HepG2 (cell line): ENCODE data around the gene TMEM41A. TPM values are rescaled to one million over a fixed set of nuclear protein-coding genes. Genes with fewer than 3 reads are reported as not detected.
A peak's percentile ranks its signal among the peaks of the same experiment; 100 is the strongest.

ENCODE experiments used
- AKNA ChIP-seq: sonication (generic); formaldehyde crosslinking; IDR thresholded peaks from 2 replicates; pipeline ENCODE4 v1.4.0; 2020; ENCODE audit warnings: missing genetic modification reagents, borderline replicate concordance
- CENPT ChIP-seq: sonication (generic); formaldehyde crosslinking; IDR thresholded peaks from 2 replicates; pipeline ENCODE4 v1.8.0; 2022; ENCODE audit warnings: low read depth, mild to moderate bottlenecking, moderate library complexity, missing genetic modification reagents
- CENPX ChIP-seq: sonication (generic); formaldehyde crosslinking; IDR thresholded peaks from 2 replicates; pipeline ENCODE4 v1.9.0; 2021; ENCODE audit warnings: mild to moderate bottlenecking, missing genetic modification reagents, moderate library complexity
- KAT2B ChIP-seq: fragments of 150-350 bp; IDR thresholded peaks from 2 replicates; pipeline ENCODE4 v1.6.1; 2014; ENCODE audit warnings: low read depth, low read length, borderline replicate concordance
- KMT2A ChIP-seq: sonication (generic); formaldehyde crosslinking; IDR thresholded peaks from 2 replicates; pipeline ENCODE4 v1.4.0; 2020; ENCODE audit warnings: missing genetic modification reagents
- MNT ChIP-seq: fragments of 450-650 bp; IDR thresholded peaks from 2 replicates; pipeline ENCODE4 v1.6.1; 2016
- MTA3 ChIP-seq: sonication (generic); formaldehyde crosslinking; IDR thresholded peaks from 2 replicates; pipeline ENCODE4 v1.4.0; 2020; ENCODE audit warnings: missing genetic modification reagents
- NCOA2 ChIP-seq: sonication (generic); formaldehyde crosslinking; IDR thresholded peaks from 2 replicates; pipeline ENCODE4 v1.8.0; 2022; ENCODE audit warnings: inconsistent platforms
- NR2F6 ChIP-seq, 2 experiments: IDR thresholded peaks; 2 replicates each; pipeline ENCODE4 v1.6.1; 2016; ENCODE audit warnings: antibody characterized with exemption in 1 of 2, mild to moderate bottlenecking in 1 of 2
- PHF8 ChIP-seq: sonication (generic); formaldehyde crosslinking; IDR thresholded peaks from 2 replicates; pipeline ENCODE4 v1.5.0; 2020; ENCODE audit warnings: missing genetic modification reagents
- SMAD1 ChIP-seq: sonication (generic); formaldehyde crosslinking; IDR thresholded peaks from 2 replicates; pipeline ENCODE4 v1.4.0; 2020; ENCODE audit warnings: missing genetic modification reagents, low read depth, mild to moderate bottlenecking, borderline replicate concordance
- STAT6 ChIP-seq: sonication (generic); formaldehyde crosslinking; IDR thresholded peaks from 2 replicates; pipeline ENCODE4 v1.4.0; 2020; ENCODE audit warnings: missing genetic modification reagents, mild to moderate bottlenecking, borderline replicate concordance
- ZNF549 ChIP-seq: sonication (generic); formaldehyde crosslinking; IDR thresholded peaks from 2 replicates; pipeline ENCODE4 v1.5.0; 2020; ENCODE audit warnings: missing genetic modification reagents
- ZNF577 ChIP-seq: sonication (generic); formaldehyde crosslinking; IDR thresholded peaks from 2 replicates; pipeline ENCODE4 v1.4.0; 2020; ENCODE audit warnings: mild to moderate bottlenecking, low read depth, missing genetic modification reagents, borderline replicate concordance
- polyA plus RNA-seq, 8 experiments: library from polyadenylated mRNA; depleted of rRNA in 3 of 8; stranded (reverse) in 7 of 8; unstranded in 1 of 8; fragments of >200 nt; fragmentation: Illumina TruSeq in 4 of 8; extraction: Trizol in 4 of 8; gene quantifications; 2 replicates each; pipeline versions ENCODE4 v1.2.1 to v1.2.3, GENCODE V29; 2011 to 2016; ENCODE audit warnings: low read depth in 4 of 8, missing spikeins in 1 of 8, mixed read lengths in 1 of 8; ENCODE audit not compliant: insufficient read depth in 1 of 8
- total RNA-seq, 5 experiments: library from RNA; depleted of rRNA; stranded (reverse); fragments of >200 nt; fragmentation: Illumina TruSeq; extraction: Trizol; gene quantifications; 2 replicates each; pipeline ENCODE4 v1.2.3, GENCODE V29; 2016; ENCODE audit warnings: low read depth in 1 of 5
- TF ChIP-seq, protein P1 (sequence below): sonication (generic); formaldehyde crosslinking; IDR thresholded peaks from 2 replicates; pipeline ENCODE4 v1.4.0; 2020; ENCODE audit warnings: mild to moderate bottlenecking, missing genetic modification reagents
- TF ChIP-seq, protein P2 (sequence below): sonication (generic); formaldehyde crosslinking; IDR thresholded peaks from 2 replicates; pipeline ENCODE4 v1.4.0; 2020; ENCODE audit warnings: low read depth, mild to moderate bottlenecking, missing genetic modification reagents

The TMEM41A gene
- total and polyA plus RNA-seq, 2 of the 13 experiments (the other 11 are each of a cell fraction or from before 2014, with no cell fraction given): 30.0 to 40.0 TPM

- TF ChIP-seq AKNA: peak; percentile 16; the same call in 1 of the 2 replicates
- peak; percentile 66 for TF ChIP-seq NCOA2 (CRISPR knock-in tag)
- 0 out of 2 replicates have a peak, but pooled peaks have one; percentile 2 for TF ChIP-seq MNT
- no peak for TF ChIP-seq KAT2B
- TF ChIP-seq CENPX: no peak
- TF ChIP-seq KMT2A (CRISPR knock-in tag): peak; percentile 99
- no peak for TF ChIP-seq MTA3 (CRISPR knock-in tag)
- TF ChIP-seq, protein P1, sequence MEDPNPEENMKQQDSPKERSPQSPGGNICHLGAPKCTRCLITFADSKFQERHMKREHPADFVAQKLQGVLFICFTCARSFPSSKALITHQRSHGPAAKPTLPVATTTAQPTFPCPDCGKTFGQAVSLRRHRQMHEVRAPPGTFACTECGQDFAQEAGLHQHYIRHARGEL (CRISPR knock-in tag): no peak
- 0 out of 2 replicates have a peak, but pooled peaks have one; percentile 83 for TF ChIP-seq SMAD1 (CRISPR knock-in tag)
- TF ChIP-seq ZNF577 (CRISPR knock-in tag): no peak
- TF ChIP-seq, protein P2, sequence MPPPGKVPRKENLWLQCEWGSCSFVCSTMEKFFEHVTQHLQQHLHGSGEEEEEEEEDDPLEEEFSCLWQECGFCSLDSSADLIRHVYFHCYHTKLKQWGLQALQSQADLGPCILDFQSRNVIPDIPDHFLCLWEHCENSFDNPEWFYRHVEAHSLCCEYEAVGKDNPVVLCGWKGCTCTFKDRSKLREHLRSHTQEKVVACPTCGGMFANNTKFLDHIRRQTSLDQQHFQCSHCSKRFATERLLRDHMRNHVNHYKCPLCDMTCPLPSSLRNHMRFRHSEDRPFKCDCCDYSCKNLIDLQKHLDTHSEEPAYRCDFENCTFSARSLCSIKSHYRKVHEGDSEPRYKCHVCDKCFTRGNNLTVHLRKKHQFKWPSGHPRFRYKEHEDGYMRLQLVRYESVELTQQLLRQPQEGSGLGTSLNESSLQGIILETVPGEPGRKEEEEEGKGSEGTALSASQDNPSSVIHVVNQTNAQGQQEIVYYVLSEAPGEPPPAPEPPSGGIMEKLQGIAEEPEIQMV (CRISPR knock-in tag): no peak; the same call in 1 of the 2 replicates
- TF ChIP-seq NR2F6 (IDR thresholded peaks at IDR 0.05): no peak
- peak; percentile 44; the same call in 1 of the 2 replicates for TF ChIP-seq NR2F6 (CRISPR knock-in tag; IDR thresholded peaks at IDR 0.05)
- TF ChIP-seq STAT6 (CRISPR knock-in tag): 0 out of 2 replicates have a peak, but pooled peaks have one; percentile 64
- TF ChIP-seq ZNF549 (CRISPR knock-in tag): no peak
- no peak for TF ChIP-seq CENPT (CRISPR knock-in tag)
- TF ChIP-seq PHF8 (CRISPR knock-in tag): peak; percentile 99
Measured at GRCh38 chr3:185498503-185499396, at the start of gene TMEM41A (continued).
